DOHH2 (cell line): ENCODE measurements around the gene ACAD9.

Experiments
- H3F3A ChIP-seq: fragments of 200-600 bp; sonication (generic), shearing (Covaris generic); 2 replicates; pipeline ENCODE4 v1.6.0; 2016; ENCODE audit warnings: antibody characterized with exemption, mild to moderate bottlenecking; ENCODE audit not compliant: control insufficient read depth, insufficient read depth
- H3K27ac ChIP-seq: fragments of 200-600 bp; sonication (generic); 2 replicates; pipeline ENCODE4 v1.5.1; 2014; ENCODE audit warnings: low read depth, mild to moderate bottlenecking, low read length, moderate library complexity
- H3K27me3 ChIP-seq: fragments of 200-600 bp; sonication (generic); 2 replicates; pipeline ENCODE4 v1.6.1; 2014; ENCODE audit warnings: mild to moderate bottlenecking, low read length, mixed read lengths; ENCODE audit not compliant: control insufficient read depth
- H3K36me3 ChIP-seq: fragments of 200-600 bp; sonication (generic); 2 replicates; pipeline ENCODE4 v1.6.1; 2014; ENCODE audit warnings: mild to moderate bottlenecking, low read length, moderate library complexity, mixed read lengths; ENCODE audit not compliant: control insufficient read depth
- H3K4me1 ChIP-seq: fragments of 200-600 bp; sonication (generic); 2 replicates; pipeline ENCODE4 v1.6.1; 2014; ENCODE audit warnings: mild to moderate bottlenecking, low read length, mixed read lengths; ENCODE audit not compliant: control insufficient read depth
- H3K4me2 ChIP-seq: fragments of 200-600 bp; sonication (generic); 2 replicates; pipeline ENCODE4 v1.6.0; 2014; ENCODE audit warnings: mild to moderate bottlenecking, low read length, moderate library complexity
- H3K4me3 ChIP-seq: fragments of 200-600 bp; sonication (generic); 2 replicates; pipeline ENCODE4 v1.5.1; 2014; ENCODE audit warnings: mild to moderate bottlenecking, low read length, mixed read lengths
- H3K79me2 ChIP-seq: fragments of 200-600 bp; sonication (generic); 2 replicates; pipeline ENCODE4 v1.6.1; 2014; ENCODE audit warnings: mild to moderate bottlenecking, low read length, mixed read lengths; ENCODE audit not compliant: control insufficient read depth
- H3K9me2 ChIP-seq: fragments of 200-600 bp; sonication (generic); replicated peaks from 2 replicates; pipeline ENCODE4 v1.6.1; 2014; ENCODE audit warnings: mild to moderate bottlenecking, low read length, mixed read lengths; ENCODE audit not compliant: control insufficient read depth
- H3K9me3 ChIP-seq: fragments of 200-600 bp; sonication (generic); 2 replicates; pipeline ENCODE4 v1.6.1; 2014; ENCODE audit warnings: antibody characterized with exemption, low read length, mixed read lengths; ENCODE audit not compliant: control insufficient read depth, insufficient read depth
- H4K20me1 ChIP-seq: fragments of 200-600 bp; sonication (generic); 2 replicates; pipeline ENCODE4 v1.6.0; 2014; ENCODE audit warnings: low read depth, mild to moderate bottlenecking, antibody characterized with exemption, low read length, moderate library complexity; ENCODE audit not compliant: control insufficient read depth, insufficient read depth
- EZH2phosphoT487 ChIP-seq: fragments of 200-600 bp; sonication (generic); IDR thresholded peaks from 2 replicates; pipeline ENCODE4 v1.6.1; 2017; ENCODE audit warnings: borderline replicate concordance, mild to moderate bottlenecking, antibody characterized with exemption, low read length, moderate library complexity, mixed read lengths
- TF ChIP-seq, protein P1 (sequence below): fragments of 200-600 bp; sonication (generic); IDR thresholded peaks from one replicate; pipeline ENCODE4 v1.5.1; 2014; ENCODE audit warnings: antibody characterized with exemption, mild to moderate bottlenecking, low read depth, low read length; ENCODE audit not compliant: poor library complexity, severe bottlenecking

ACAD9 gene

DNA sequence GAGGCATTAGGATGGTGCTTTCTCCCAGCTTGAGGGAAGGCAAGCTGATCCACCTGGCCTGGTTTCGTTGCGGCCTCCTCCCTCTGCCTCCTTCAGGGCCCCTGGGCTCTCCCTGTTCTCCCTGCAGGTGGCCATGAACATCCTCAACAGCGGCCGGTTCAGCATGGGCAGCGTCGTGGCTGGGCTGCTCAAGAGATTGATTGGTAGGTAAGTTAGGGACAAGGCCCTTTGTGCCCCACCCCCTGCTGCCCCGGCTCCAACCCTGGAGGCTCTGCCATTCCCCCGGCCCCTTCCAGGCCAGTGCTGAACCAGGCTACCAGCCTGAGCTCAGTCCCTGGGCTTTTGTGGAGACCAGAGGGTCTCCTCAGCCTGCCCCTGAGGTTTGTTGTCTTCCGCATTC is 23.0 kb downstream of the ACAD9 start:
- Histone ChIP-seq H3K9me2 (no peaks in the 10 kb centered on the region), H3K36me3 (peaks cover 90% of the 10 kb centered on the region), H3K4me1 (no peaks in the 10 kb centered on the region), H3F3A (no peaks in the 10 kb centered on the region), H3K9me3 (no peaks in the 10 kb centered on the region), H3K27ac (no peak overlapping the region), H3K79me2 (no peaks in the 10 kb centered on the region), H3K4me2 (no peak overlapping the region), H3K4me3 (no peak overlapping the region), H3K27me3 (no peaks in the 10 kb centered on the region), H4K20me1 (no peaks in the 10 kb centered on the region)
- TF ChIP-seq EZH2phosphoT487: no peak
- TF ChIP-seq, protein P1, sequence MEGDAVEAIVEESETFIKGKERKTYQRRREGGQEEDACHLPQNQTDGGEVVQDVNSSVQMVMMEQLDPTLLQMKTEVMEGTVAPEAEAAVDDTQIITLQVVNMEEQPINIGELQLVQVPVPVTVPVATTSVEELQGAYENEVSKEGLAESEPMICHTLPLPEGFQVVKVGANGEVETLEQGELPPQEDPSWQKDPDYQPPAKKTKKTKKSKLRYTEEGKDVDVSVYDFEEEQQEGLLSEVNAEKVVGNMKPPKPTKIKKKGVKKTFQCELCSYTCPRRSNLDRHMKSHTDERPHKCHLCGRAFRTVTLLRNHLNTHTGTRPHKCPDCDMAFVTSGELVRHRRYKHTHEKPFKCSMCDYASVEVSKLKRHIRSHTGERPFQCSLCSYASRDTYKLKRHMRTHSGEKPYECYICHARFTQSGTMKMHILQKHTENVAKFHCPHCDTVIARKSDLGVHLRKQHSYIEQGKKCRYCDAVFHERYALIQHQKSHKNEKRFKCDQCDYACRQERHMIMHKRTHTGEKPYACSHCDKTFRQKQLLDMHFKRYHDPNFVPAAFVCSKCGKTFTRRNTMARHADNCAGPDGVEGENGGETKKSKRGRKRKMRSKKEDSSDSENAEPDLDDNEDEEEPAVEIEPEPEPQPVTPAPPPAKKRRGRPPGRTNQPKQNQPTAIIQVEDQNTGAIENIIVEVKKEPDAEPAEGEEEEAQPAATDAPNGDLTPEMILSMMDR: no peak

DNA sequence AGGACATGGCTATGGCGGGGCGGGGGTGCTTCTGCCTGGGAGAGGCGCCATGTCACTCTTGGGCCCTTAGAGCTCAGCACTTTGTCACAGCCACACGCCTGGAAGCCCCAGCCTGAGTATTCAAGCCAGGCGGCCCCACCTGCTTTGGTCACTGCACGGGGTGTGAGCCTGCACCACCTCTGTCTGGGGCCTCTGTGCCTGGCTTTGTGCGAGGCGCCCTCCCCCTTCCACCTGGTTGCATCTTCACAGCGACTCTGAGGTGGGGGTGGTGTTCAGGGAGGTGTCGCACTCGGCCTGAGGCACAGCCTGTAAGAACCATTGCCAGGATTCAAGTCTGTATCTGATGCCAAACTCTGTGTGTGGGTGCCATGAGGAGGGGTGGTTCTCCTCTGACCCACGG is 24.1 kb downstream of the ACAD9 start:
- no peaks in the 10 kb centered on the region for H3K27me3 ChIP-seq
- no peaks in the 10 kb centered on the region for H3K9me2 ChIP-seq
- TF ChIP-seq, protein P1: no peak
- no peak for TF ChIP-seq EZH2phosphoT487
- no peaks in the 10 kb centered on the region for H3K79me2 ChIP-seq
- H3K4me1 ChIP-seq: no peaks in the 10 kb centered on the region
- H3K4me3 ChIP-seq: no peak overlapping the region
- no peaks in the 10 kb centered on the region for H4K20me1 ChIP-seq
- H3K36me3 ChIP-seq: peaks cover 91% of the 10 kb centered on the region
- H3F3A ChIP-seq: no peaks in the 10 kb centered on the region
- H3K4me2 ChIP-seq: no peak overlapping the region
- H3K27ac ChIP-seq: no peak overlapping the region
- no peaks in the 10 kb centered on the region for H3K9me3 ChIP-seq

DNA sequence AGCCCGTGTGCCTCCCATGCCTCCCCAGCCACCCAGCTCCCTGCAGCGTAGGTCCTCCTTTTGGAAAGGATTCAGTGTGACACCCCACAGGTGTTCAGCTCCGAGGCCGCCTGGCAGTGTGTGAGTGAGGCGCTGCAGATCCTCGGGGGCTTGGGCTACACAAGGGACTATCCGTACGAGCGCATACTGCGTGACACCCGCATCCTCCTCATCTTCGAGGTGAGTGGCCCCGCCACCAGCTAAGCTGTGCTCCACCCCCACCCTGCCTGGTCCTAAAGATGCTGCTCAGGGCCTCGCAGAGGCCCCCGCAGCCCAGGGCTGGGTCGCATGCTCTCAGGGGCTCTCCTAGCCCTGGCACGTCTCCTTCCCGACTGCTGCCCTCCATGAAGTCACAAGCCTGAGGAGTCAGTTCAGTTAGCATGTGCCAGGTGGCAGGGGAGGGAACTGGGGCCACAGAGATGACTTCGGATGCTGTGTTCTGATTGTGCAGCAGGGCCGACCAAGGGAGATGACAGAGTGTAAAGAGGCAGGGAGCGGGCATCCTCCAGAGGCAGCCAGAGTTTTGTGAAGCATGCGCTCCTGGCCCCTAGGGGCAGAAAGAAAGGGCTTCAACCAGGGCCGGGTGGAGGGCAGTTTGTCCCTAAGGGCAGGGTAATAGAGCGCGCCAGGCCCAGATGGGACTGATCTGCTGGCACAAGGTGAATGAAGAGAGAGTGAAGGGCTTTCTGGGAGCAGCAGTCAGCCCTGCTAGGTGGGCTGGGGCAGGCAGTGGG is 26.8 kb downstream of the ACAD9 start:
- TF ChIP-seq, protein P1: no peak
- no peak for TF ChIP-seq EZH2phosphoT487
- H3K27me3 ChIP-seq: no peaks in the 10 kb centered on the region
- H3K4me3 ChIP-seq: no peak overlapping the region
- no peaks in the 10 kb centered on the region for H3K79me2 ChIP-seq
- no peaks in the 10 kb centered on the region for H4K20me1 ChIP-seq
- no peaks in the 10 kb centered on the region for H3F3A ChIP-seq
- no peaks in the 10 kb centered on the region for H3K9me3 ChIP-seq
- peaks cover 93% of the 10 kb centered on the region for H3K36me3 ChIP-seq
- no peaks in the 10 kb centered on the region for H3K4me1 ChIP-seq
- no peak overlapping the region for H3K27ac ChIP-seq
- no peaks in the 10 kb centered on the region for H3K9me2 ChIP-seq
- no peak overlapping the region for H3K4me2 ChIP-seq
